ENCODE data around the gene IL18.
"Not testable (repeated sequence)": the region's sequence is repeated elsewhere in the genome, so short reads cannot be mapped to it uniquely, and the experiment has no call there.

The IL18 gene

GRCh38 chr11:112121981-112122615, 41.8 kb downstream of the IL18 start:
- Mint-ChIP-seq H3K27ac (no peak overlapping the region), H3K36me3 (peaks cover 5 to 12% of the 10 kb centered on the region in 2 donors), H3K9me3 (no peaks in the 10 kb centered on the region), H3K27me3 (no peaks in the 10 kb centered on the region), H3K4me1 (peaks cover 3 to 8% of the 10 kb centered on the region in 2 donors), H3K4me3 (no peak overlapping the region)
- no peak for ATAC-seq (replicated peaks)
- DNase-seq: no peak

DNA sequence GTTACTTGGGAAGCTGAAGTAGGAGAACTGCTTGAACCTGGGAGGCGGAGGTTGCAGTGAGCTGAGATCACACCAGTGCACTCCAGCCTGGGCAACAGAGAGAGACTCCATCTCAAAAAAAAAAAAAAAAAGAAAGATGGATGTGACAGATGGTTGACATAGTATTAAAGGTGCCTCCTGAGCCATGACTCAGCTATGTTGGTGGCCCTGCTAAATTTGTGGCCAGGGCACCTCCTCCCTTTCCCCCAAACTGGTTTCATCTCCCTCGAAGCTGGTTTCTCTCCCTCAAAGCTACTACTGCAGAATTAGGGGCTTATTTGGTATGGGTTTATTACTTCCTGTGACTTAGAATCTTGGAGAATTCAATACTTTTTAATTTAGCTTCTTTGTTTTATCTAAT, 45.7 kb downstream of the IL18 start:
- Mint-ChIP-seq H3K9me3 (no peaks in the 10 kb centered on the region), H3K27me3 (no peaks in the 10 kb centered on the region), H3K27ac (no peak overlapping the region), H3K4me3 (no peak overlapping the region), H3K36me3 (peaks cover 3 to 14% of the 10 kb centered on the region in 2 donors), H3K4me1 (peaks cover 3 to 8% of the 10 kb centered on the region in 2 donors)
- no peak for DNase-seq
- ATAC-seq (replicated peaks): no peak

DNA sequence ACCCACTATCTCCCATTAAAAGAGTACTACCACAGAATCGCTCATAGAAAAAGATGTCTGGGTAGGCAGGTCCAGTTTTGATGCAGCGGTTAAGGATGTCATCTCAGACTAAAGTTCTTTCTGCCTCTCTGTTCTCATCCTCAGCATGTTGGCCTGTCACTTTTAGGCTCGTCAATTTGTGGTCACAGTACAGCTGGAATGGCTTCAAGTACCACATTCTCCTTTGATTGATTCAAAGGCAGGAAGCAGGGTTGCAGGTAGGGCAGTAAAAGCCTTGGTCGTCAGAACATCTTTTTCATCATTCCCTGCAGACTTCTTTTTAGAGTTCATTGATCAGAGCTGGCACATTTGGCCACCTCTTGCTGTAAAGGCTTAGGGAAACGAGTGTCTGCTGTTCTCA, 48.5 kb downstream of the IL18 start:
- no peak overlapping the region for H3K27ac Mint-ChIP-seq
- ATAC-seq (replicated peaks) (no peak), DNase-seq (no peak)
- H3K9me3 Mint-ChIP-seq: no peaks in the 10 kb centered on the region
- no peaks in the 10 kb centered on the region for H3K27me3 Mint-ChIP-seq
- H3K4me3 Mint-ChIP-seq: no peak overlapping the region
- H3K4me1 Mint-ChIP-seq: peaks cover 3 to 4% of the 10 kb centered on the region in 2 donors
- H3K36me3 Mint-ChIP-seq: peaks cover 4 to 14% of the 10 kb centered on the region in 2 donors

- Mint-ChIP-seq H3K4me1 (no peaks in the 10 kb centered on the region), H3K27me3 (no peaks in the 10 kb centered on the region), H3K4me3 (no peak overlapping the region), H3K9me3 (no peaks in the 10 kb centered on the region), H3K36me3 (peaks cover 5 to 11% of the 10 kb centered on the region in 2 donors), H3K27ac (no peak overlapping the region)
- no peak for DNase-seq
- ATAC-seq (replicated peaks): no peak
Measured at GRCh38 chr11:112114460-112114859, 49.4 kb downstream of the IL18 start.

- DNase-seq: no peak
- no peaks in the 10 kb centered on the region for H3K4me1 Mint-ChIP-seq
- H3K27me3 Mint-ChIP-seq: no peaks in the 10 kb centered on the region
- peak in 1 of 2 donors; percentile 56 for ATAC-seq (replicated peaks)
- no peak overlapping the region for H3K4me3 Mint-ChIP-seq
- H3K36me3 Mint-ChIP-seq: peaks cover 5 to 14% of the 10 kb centered on the region in 2 donors
- H3K27ac Mint-ChIP-seq: no peak overlapping the region
- no peaks in the 10 kb centered on the region for H3K9me3 Mint-ChIP-seq
Measured at GRCh38 chr11:112113539-112114457, 50.1 kb downstream of the IL18 start.

DNA sequence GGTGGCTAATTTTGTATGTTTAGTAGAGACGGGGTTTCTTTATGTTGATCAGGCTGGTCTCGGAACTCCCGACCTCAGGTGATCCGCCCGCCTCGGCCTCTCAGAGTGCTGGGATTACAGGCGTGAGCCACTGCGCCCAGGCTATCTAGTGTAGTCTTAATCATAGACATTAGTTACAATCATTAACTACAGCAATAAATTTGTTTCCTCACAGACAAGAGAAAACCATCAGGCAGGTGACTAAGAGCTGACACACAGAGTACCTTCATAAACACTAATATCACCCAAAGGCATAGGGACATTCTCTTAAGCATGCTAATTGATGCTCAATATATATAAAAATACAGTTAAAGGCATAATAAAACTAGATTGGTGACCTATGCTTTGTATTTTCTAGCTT, 57.8 kb downstream of the IL18 start:
- DNase-seq (no peak), ATAC-seq (replicated peaks) (no peak)
- Mint-ChIP-seq H3K27me3 (no peaks in the 10 kb centered on the region), H3K27ac (no peak overlapping the region), H3K9me3 (no peaks in the 10 kb centered on the region), H3K4me1 (peaks cover 6 to 7% of the 10 kb centered on the region in 2 donors), H3K4me3 (no peak overlapping the region), H3K36me3 (peaks cover 9 to 12% of the 10 kb centered on the region in 2 donors)

DNA sequence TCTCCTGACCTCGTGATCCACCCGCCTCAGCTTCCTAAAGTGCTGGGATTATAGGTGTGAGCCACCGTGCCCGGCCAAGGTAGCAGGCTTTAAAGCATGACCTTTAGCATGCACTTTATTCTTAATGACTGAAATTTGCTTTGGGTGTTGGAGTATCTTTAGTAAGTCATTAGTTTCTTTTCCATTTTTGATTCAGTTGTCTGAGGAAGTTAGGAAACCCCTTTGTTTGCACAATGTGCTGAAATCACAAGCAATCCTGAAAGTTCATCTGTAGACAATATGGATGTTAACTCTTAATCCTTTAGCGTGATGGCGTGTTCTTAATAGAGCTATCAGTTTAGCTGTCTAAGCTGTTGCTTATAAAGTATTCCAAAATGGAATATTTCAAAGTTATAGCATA, 60.4 kb downstream of the IL18 start:
- Mint-ChIP-seq H3K27me3 (no peaks in the 10 kb centered on the region), H3K9me3 (no peaks in the 10 kb centered on the region), H3K27ac (no peak overlapping the region), H3K4me3 (no peak overlapping the region), H3K36me3 (peaks cover 6 to 10% of the 10 kb centered on the region in 2 donors), H3K4me1 (peaks cover 10 to 22% of the 10 kb centered on the region in 2 donors)
- ATAC-seq (replicated peaks) (peak; percentile 34 to 67), DNase-seq (no peak)

DNA sequence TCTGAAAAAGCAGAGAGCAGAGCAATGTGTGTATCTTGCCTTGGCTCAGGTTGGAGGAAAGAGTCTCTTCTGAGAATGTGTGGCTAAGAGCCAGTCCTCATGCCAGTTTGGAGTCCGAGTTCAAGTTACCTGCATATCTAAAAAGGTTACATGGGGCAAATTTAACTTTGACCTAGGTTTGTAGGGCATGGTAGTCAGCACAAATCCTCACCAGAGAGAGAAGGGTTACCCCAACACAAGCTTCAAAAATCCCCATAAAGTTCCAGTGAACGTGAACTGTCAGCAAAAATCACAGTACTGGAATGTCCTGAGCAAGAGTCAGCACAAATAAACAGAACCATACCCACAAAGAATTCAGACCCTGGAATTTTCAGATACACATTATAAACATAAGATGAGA, 63.4 kb downstream of the IL18 start:
- Mint-ChIP-seq H3K9me3 (no peaks in the 10 kb centered on the region), H3K4me3 (no peak overlapping the region)

DNA sequence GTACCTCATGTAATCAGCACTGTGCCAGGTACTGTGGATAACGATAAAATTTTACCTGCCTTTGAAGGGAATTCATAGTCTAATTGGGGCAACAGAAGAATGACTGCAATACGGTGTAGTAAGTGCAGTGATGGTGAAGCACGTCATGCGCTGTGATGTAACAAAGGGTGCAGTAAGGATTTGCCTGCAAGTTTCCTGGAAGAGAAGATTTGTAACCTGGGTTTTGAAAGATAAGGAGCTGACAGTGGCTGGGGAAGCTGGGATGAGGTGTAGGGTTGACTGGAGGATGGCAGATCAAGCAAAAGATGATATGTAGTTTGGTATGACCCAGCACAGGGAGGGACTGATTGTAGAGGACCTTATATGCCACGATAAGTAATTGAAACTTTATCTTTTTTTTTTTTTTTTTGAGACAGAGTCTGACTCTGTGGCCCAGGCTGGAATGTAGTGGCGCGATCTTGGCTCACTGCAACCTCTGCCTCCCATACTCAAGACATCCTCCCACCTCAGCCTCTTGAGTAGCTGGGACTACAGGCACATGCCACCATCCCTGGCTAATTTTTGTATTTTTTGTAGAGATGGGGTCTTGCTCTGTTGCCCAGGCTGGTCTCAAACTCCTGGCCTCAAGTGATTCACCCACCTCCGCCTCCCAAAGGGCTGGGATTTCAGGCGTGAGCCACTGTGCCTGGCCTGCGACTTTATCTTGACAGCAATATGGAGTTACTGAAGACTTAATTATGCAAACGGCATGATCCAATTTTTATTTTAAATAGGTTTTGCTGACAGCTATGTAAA, 66.0 kb downstream of the IL18 start:
- Mint-ChIP-seq H3K36me3 (peaks cover 22 to 35% of the 10 kb centered on the region in 2 donors), H3K27me3 (no peaks in the 10 kb centered on the region), H3K4me1 (peaks cover 4 to 16% of the 10 kb centered on the region in 2 donors), H3K27ac (no peak overlapping the region), H3K9me3 (no peaks in the 10 kb centered on the region), H3K4me3 (no peak overlapping the region)
- no peak for DNase-seq
- ATAC-seq (replicated peaks): no peak

More for the DNA sequence above, 63.4 kb downstream of the IL18 start:
- DNase-seq (no peak), ATAC-seq (replicated peaks) (peak; percentile 61 to 68)
- Mint-ChIP-seq H3K27me3 (no peaks in the 10 kb centered on the region), H3K4me1 (peaks cover 10 to 22% of the 10 kb centered on the region in 2 donors), H3K27ac (peak overlapping the region; percentile 78), H3K36me3 (peaks cover 20 to 31% of the 10 kb centered on the region in 2 donors)

- no peaks in the 10 kb centered on the region for H3K27me3 Mint-ChIP-seq
- no peak overlapping the region for H3K27ac Mint-ChIP-seq
- no peaks in the 10 kb centered on the region for H3K9me3 Mint-ChIP-seq
- peaks cover 33 to 51% of the 10 kb centered on the region in 2 donors for H3K36me3 Mint-ChIP-seq
- peaks cover 4 to 16% of the 10 kb centered on the region in 2 donors for H3K4me1 Mint-ChIP-seq
- DNase-seq: no peak
- H3K4me3 Mint-ChIP-seq: no peak overlapping the region
- ATAC-seq (replicated peaks): no peak
Measured at GRCh38 chr11:112096194-112096593, 67.7 kb downstream of the IL18 start.

DNA sequence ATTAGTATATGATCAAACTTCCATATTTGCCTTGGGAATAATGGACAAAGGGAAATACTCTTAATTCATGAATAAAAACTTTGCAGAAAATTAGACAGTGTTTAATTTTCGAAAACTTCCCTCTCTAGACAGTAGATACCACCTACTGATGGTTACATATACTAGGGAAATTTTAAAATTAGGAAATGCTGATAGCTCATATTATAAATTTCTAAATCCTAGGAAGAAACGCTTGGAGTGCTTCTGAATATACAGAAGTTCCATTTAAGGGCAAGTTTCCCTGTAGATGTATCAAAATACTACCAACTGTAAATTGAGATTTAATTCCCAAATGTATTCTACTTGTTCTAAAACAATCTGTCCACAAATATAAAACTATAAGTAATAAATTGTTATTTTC, 68.6 kb downstream of the IL18 start:
- not testable (repeated sequence) for H3K4me3 Mint-ChIP-seq; H3K4me1 Mint-ChIP-seq; H3K27ac Mint-ChIP-seq; ATAC-seq (replicated peaks); H3K9me3 Mint-ChIP-seq; DNase-seq; H3K27me3 Mint-ChIP-seq
- peaks cover 39 to 55% of the 10 kb centered on the region in 2 donors for H3K36me3 Mint-ChIP-seq

Measured in stimulated activated naive B cell treated with anti-CD40 and anti-IgM and Interleukin-4, amounts not matched to agents 10 μg/mL and 1 μg/mL and 100 μg/mL, for 72 hours (primary cell).